ENCODE results near the gene SDK2. TPM values are rescaled to one million over a fixed set of nuclear protein-coding genes. Genes with fewer than 3 reads are reported as not detected.

The SDK2 gene
- total and polyA plus RNA-seq, 2 of the 8 experiments (the other 6 are each of a cell fraction or from before 2014, with no cell fraction given) = 3.9 to 4.1 TPM

- ChIA-PET POLR2A (ENCODE audit: partially characterized antibody) (no interaction called here), CTCF (ENCODE audit: partially characterized antibody) (interaction anchor here (0.6 to 3.7 kb wide), 8 partner anchors 13 to 595 kb away, joined by 3 to 10 read pairs (median 3); no protein-coding TSS in a partner anchor)
- peaks cover 2 to 18% (median 9%) of the 10 kb centered on the region in 4 experiments for H3K4me1 ChIP-seq (replicated peaks in 1 of 4; ENCODE audit: control insufficient read depth in 3 of 4, insufficient read depth in 4 of 4, low read length in 3 of 4)
- H3K27me3 ChIP-seq (replicated peaks in 1 of 4; ENCODE audit: control insufficient read depth in 3 of 4, extremely low read depth in 1 of 4, insufficient read depth in 3 of 4, low read length in 3 of 4) = no peaks in the 10 kb centered on the region; a peak in 1 of 7 replicates
- H3K4me2 ChIP-seq (ENCODE audit: insufficient read depth in 1 of 2, low read depth in 2 of 2, low read length in 2 of 2) = no peak overlapping the region
- no peak overlapping the region for H2BK120ac ChIP-seq (replicated peaks; ENCODE audit: low read depth, low read length)
- H3K56ac ChIP-seq (replicated peaks; ENCODE audit: insufficient read length, low read depth, low read length) = no peak overlapping the region
- no peak overlapping the region for H4K5ac ChIP-seq (ENCODE audit: insufficient read length, low read depth, low read length)
- H3K27ac ChIP-seq (ENCODE audit: low read depth, low read length) = no peak overlapping the region
- H2BK5ac ChIP-seq (ENCODE audit: low read depth, low read length) = no peak overlapping the region
- no peak overlapping the region for H4K91ac ChIP-seq (replicated peaks; ENCODE audit: insufficient read length, low read length)
- 0 out of 2 replicates have a peak overlapping the region, but pooled peaks have one; percentile 60 for H2BK12ac ChIP-seq (ENCODE audit: low read depth, low read length)
- H3K4me3 ChIP-seq (ENCODE audit: extremely low read depth in 1 of 4, insufficient read depth in 2 of 4, low read depth in 3 of 4, low read length in 4 of 4) = no peak overlapping the region
- H4K20me1 ChIP-seq (replicated peaks in 1 of 2; ENCODE audit: control insufficient read depth in 1 of 2, insufficient read depth in 2 of 2, low read length in 2 of 2) = peaks cover 1 to 2% of the 10 kb centered on the region in 2 experiments
- no peak overlapping the region for H3K9ac ChIP-seq (replicated peaks in 1 of 4; ENCODE audit: extremely low read depth in 1 of 4, low read depth in 3 of 4, low read length in 3 of 4)
- 0 out of 2 replicates have a peak, but pooled peaks cover 4% of the 10 kb centered on the region for H3K79me1 ChIP-seq (ENCODE audit: low read depth, low read length)
- H3K79me2 ChIP-seq (ENCODE audit: control insufficient read depth in 1 of 2, insufficient read depth in 2 of 2, low read length in 2 of 2) = no peaks in the 10 kb centered on the region
- H2BK15ac ChIP-seq (ENCODE audit: low read length) = no peak overlapping the region
- no peak overlapping the region for H3K18ac ChIP-seq (ENCODE audit: extremely low read depth, low read length)
- no peak overlapping the region for H3K14ac ChIP-seq (ENCODE audit: insufficient read length)
- peaks cover 0 to 2% of the 10 kb centered on the region in 2 experiments; a peak in 1 of 4 replicates for H3K9me3 ChIP-seq (ENCODE audit: insufficient read depth in 2 of 2, low read depth in 1 of 2, low read length in 1 of 2)
- 98% methylated on average over 9 of the region's 9 CpGs; no CpG with 5 or more reads in 1 of the 2 experiments for WGBS, 2 experiments (ENCODE audit: extremely low coverage in 1 of 2, insufficient coverage in 1 of 2, insufficient read length in 1 of 2, insufficient replicate concordance in 2 of 2, low coverage in 1 of 2, low lambda C conversion rate in 2 of 2, missing lambda C conversion rate in 1 of 2)
- no peak for DNase-seq (ENCODE audit: low read depth in 1 of 2, low spot score in 2 of 2)
- no peak overlapping the region; the same call in 1 of the 2 replicates for H4K8ac ChIP-seq (ENCODE audit: extremely low read depth, insufficient read depth, low read length)
- no peaks in the 10 kb centered on the region for H3K23me2 ChIP-seq (ENCODE audit: low read depth, low read length)
- no peak overlapping the region for H3K4ac ChIP-seq (replicated peaks; ENCODE audit: insufficient read length, low read depth, low read length)
- no peaks in the 10 kb centered on the region for H3K36me3 ChIP-seq (ENCODE audit: control insufficient read depth in 2 of 4, insufficient read depth in 4 of 4, low read length in 3 of 4)
- no peak overlapping the region for H2BK20ac ChIP-seq (ENCODE audit: low read length)
- H2AK5ac ChIP-seq (ENCODE audit: low read depth, low read length) = no peak overlapping the region
- no peak for FAIRE-seq
- H3K23ac ChIP-seq (ENCODE audit: insufficient read length) = no peak overlapping the region
- H2AFZ ChIP-seq (ENCODE audit: low read length) = no peak overlapping the region
- TF ChIP-seq CTCF (IDR thresholded peaks at IDR 0.05; ENCODE audit: control extremely low read depth in 1 of 3, insufficient read depth in 1 of 3, low read depth in 1 of 3, low read length in 3 of 3) (no peak), ATF3 (IDR thresholded peaks at IDR 0.05; ENCODE audit: insufficient read depth, low read depth, low read length) (no peak), KDM1A (IDR thresholded peaks at IDR 0.05; ENCODE audit: borderline replicate concordance, low read length) (no peak), CHD2 (IDR thresholded peaks at IDR 0.05; ENCODE audit: low read length) (no peak), SIRT6 (IDR thresholded peaks at IDR 0.05; ENCODE audit: low read length) (no peak), RAD21 (IDR thresholded peaks at IDR 0.05 in 1 of 2, conservative IDR thresholded peaks at IDR 0.05 in 1 of 2; ENCODE audit: low read depth in 2 of 2, low read length in 2 of 2) (no peak), E2F6 (IDR thresholded peaks at IDR 0.05) (no peak), TEAD4 (IDR thresholded peaks at IDR 0.05; ENCODE audit: low read depth, low read length) (no peak), SIX5 (IDR thresholded peaks at IDR 0.05; ENCODE audit: low read depth, low read length) (no peak), GTF2F1 (IDR thresholded peaks at IDR 0.05; ENCODE audit: borderline replicate concordance, low read depth, low read length) (no peak)
Measured at GRCh38 chr17:73491648-73492047, 152.6 kb downstream of the SDK2 start.
